PC-3 (cell line): ENCODE results near the gene MBLAC2. TPM values are rescaled to one million over a fixed set of nuclear protein-coding genes. Genes with fewer than 3 reads are reported as not detected.
A peak's percentile ranks its signal among the peaks of the same experiment; 100 is the strongest.

Experiments
- ATAC-seq: fragments of 200-7000 bp; cut with Tn5 transposase; 2 replicates; pipeline ENCODE4 v1.9.1; 2020; ENCODE audit warnings: mild to moderate bottlenecking, moderate library complexity
- BruUV-seq: library from RNA; stranded (reverse); fragments of 400-500 nt; replicated peaks from 2 replicates; lab custom pipeline; 2021; lab: Mats Ljungman, UMichigan
- CTCF ChIA-PET: fragments of 300-600 bp; sonication (Branson Sonifier 250); formaldehyde crosslinking; loops from one replicate; lab custom pipeline; 2022; ENCODE audit warnings: antibody characterized with exemption; lab: Charles Lee
- POLR2A ChIA-PET: fragments of 300-600 bp; sonication (Branson Sonifier 250); formaldehyde crosslinking; loops from one replicate; lab custom pipeline; 2022; ENCODE audit warnings: antibody characterized with exemption; ENCODE audit not compliant: unreplicated experiment; lab: Charles Lee
- DNase-seq: peaks from one replicate; pipeline ENCODE4 v3.0.0-alpha.2; 2015
- H2AFZ ChIP-seq: fragments of 300-600 bp; sonication (generic); 2 replicates; pipeline ENCODE4 v1.6.0; 2016; ENCODE audit warnings: antibody characterized with exemption, low read length
- H3F3A ChIP-seq: fragments of 300-600 bp; sonication (generic); one replicate; pipeline ENCODE4 v1.6.0; 2017; ENCODE audit warnings: antibody characterized with exemption, low read length, control low read depth, mild to moderate bottlenecking; ENCODE audit not compliant: unreplicated experiment
- H3K27ac ChIP-seq: fragments of 300-600 bp; sonication (generic); 2 replicates; pipeline ENCODE4 v1.5.1; 2016; ENCODE audit warnings: mild to moderate bottlenecking, low read length
- H3K27me3 ChIP-seq: fragments of 300-600 bp; sonication (generic); 2 replicates; pipeline ENCODE4 v1.6.1; 2016; ENCODE audit warnings: low read length, mixed read lengths
- H3K36me3 ChIP-seq: fragments of 300-600 bp; sonication (generic); 2 replicates; pipeline ENCODE4 v1.6.1; 2016; ENCODE audit warnings: low read depth, mixed run types, low read length, mixed read lengths
- H3K4me1 ChIP-seq: fragments of 300-600 bp; sonication (generic); 2 replicates; pipeline ENCODE4 v1.5.1; 2016; ENCODE audit warnings: low read length; ENCODE audit not compliant: insufficient read depth
- H3K4me2 ChIP-seq: fragments of 300-600 bp; sonication (generic); 2 replicates; pipeline ENCODE4 v1.6.0; 2016; ENCODE audit warnings: low read length
- H3K4me3 ChIP-seq: fragments of 300-600 bp; sonication (generic); 2 replicates; pipeline ENCODE4 v1.5.1; 2016; ENCODE audit warnings: mild to moderate bottlenecking, low read length, mixed read lengths
- H3K79me2 ChIP-seq: fragments of 300-600 bp; sonication (generic); 2 replicates; pipeline ENCODE4 v1.6.1; 2017; ENCODE audit warnings: low read length, mixed read lengths
- H3K9ac ChIP-seq: fragments of 300-600 bp; sonication (generic); 2 replicates; pipeline ENCODE4 v1.6.0; 2016; ENCODE audit warnings: mild to moderate bottlenecking, low read length
- H3K9me2 ChIP-seq: fragments of 300-600 bp; sonication (generic); replicated peaks from 2 replicates; pipeline ENCODE4 v1.6.1; 2016; ENCODE audit warnings: mixed run types, low read length, mixed read lengths
- H3K9me3 ChIP-seq: fragments of 300-600 bp; sonication (generic); 2 replicates; pipeline ENCODE4 v1.6.1; 2016; ENCODE audit warnings: low read length, mixed read lengths
- H4K20me1 ChIP-seq: fragments of 300-600 bp; sonication (generic); 2 replicates; pipeline ENCODE4 v1.6.1; 2016; ENCODE audit warnings: low read length, mixed read lengths
- EZH2 ChIP-seq: fragments of 300-600 bp; sonication (generic); IDR thresholded peaks from one replicate; pipeline ENCODE4 v1.6.1; 2017; ENCODE audit warnings: antibody characterized with exemption, mild to moderate bottlenecking, low read length; ENCODE audit not compliant: unreplicated experiment
- EZH2phosphoT487 ChIP-seq: fragments of 300-600 bp; sonication (generic); IDR thresholded peaks from 2 replicates; pipeline ENCODE4 v1.6.1; 2018; ENCODE audit warnings: mild to moderate bottlenecking, antibody characterized with exemption, low read length, borderline replicate concordance
- intact Hi-C: fragments of 100-400 bp; cut with micrococcal nuclease; formaldehyde crosslinking; loops from 2 replicates; pipeline ENCODE4 v1.9.0; 2023
- total RNA-seq: library from RNA; depleted of rRNA; stranded (reverse); fragments of >200 nt; gene quantifications from 2 replicates; pipeline ENCODE4 v1.2.3, GENCODE V29; 2014
- TF ChIP-seq, protein P1 (sequence below): fragments of 300-600 bp; sonication (generic); conservative IDR thresholded peaks from 2 replicates; pipeline ENCODE4 v1.5.1; 2017; ENCODE audit warnings: antibody characterized with exemption, low read depth, mild to moderate bottlenecking, low read length

Gene MBLAC2
- total RNA-seq, 1 experiment from 2014 or later, result 7.8 TPM

DNA sequence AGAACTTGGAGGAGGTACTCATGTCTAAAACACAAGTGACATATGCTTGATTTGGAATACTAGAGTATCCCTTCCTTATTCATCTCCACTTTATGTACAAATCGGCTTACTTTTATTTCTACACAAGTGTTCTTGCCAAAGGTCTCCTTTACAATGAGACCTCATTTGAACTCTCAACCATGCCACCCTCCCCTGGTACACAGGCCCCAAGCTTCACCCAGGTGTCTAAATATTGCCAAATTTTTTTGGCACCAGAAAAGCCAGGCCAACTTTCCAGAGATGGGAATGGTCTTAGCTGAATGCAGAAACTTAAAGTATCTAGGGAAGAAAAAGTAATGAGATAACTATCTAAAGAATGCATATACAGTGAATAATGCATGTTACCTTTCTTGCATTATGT, 35.9 kb upstream of the MBLAC2 start:
- TF ChIP-seq, protein P1, sequence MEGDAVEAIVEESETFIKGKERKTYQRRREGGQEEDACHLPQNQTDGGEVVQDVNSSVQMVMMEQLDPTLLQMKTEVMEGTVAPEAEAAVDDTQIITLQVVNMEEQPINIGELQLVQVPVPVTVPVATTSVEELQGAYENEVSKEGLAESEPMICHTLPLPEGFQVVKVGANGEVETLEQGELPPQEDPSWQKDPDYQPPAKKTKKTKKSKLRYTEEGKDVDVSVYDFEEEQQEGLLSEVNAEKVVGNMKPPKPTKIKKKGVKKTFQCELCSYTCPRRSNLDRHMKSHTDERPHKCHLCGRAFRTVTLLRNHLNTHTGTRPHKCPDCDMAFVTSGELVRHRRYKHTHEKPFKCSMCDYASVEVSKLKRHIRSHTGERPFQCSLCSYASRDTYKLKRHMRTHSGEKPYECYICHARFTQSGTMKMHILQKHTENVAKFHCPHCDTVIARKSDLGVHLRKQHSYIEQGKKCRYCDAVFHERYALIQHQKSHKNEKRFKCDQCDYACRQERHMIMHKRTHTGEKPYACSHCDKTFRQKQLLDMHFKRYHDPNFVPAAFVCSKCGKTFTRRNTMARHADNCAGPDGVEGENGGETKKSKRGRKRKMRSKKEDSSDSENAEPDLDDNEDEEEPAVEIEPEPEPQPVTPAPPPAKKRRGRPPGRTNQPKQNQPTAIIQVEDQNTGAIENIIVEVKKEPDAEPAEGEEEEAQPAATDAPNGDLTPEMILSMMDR, result no peak
- no peak for TF ChIP-seq EZH2
- TF ChIP-seq EZH2phosphoT487, result no peak
- H3K27me3 ChIP-seq, result no peaks in the 10 kb centered on the region
- ChIA-PET CTCF (no interaction called here), POLR2A (interaction anchor here (0.7 kb wide), 1 partner anchor 384 kb away, joined by 11 read pairs; no protein-coding TSS in a partner anchor)
- no TSS peak for BruUV-seq
- H3K36me3 ChIP-seq, result no peaks in the 10 kb centered on the region; the same call in 1 of the 2 replicates
- H3K9me2 ChIP-seq, result no peaks in the 10 kb centered on the region
- H3K4me1 ChIP-seq, result peaks cover 9% of the 10 kb centered on the region
- intact Hi-C loops, result no loop called here
- H3K4me3 ChIP-seq, result no peak overlapping the region
- H3K9ac ChIP-seq, result no peak overlapping the region
- H4K20me1 ChIP-seq, result no peaks in the 10 kb centered on the region
- no peak overlapping the region for H2AFZ ChIP-seq
- no peaks in the 10 kb centered on the region for H3K9me3 ChIP-seq
- H3F3A ChIP-seq, result no peaks in the 10 kb centered on the region
- no peaks in the 10 kb centered on the region for H3K79me2 ChIP-seq
- no peak for DNase-seq
- no peak overlapping the region for H3K27ac ChIP-seq
- no peak for ATAC-seq
- no peak overlapping the region for H3K4me2 ChIP-seq

DNA sequence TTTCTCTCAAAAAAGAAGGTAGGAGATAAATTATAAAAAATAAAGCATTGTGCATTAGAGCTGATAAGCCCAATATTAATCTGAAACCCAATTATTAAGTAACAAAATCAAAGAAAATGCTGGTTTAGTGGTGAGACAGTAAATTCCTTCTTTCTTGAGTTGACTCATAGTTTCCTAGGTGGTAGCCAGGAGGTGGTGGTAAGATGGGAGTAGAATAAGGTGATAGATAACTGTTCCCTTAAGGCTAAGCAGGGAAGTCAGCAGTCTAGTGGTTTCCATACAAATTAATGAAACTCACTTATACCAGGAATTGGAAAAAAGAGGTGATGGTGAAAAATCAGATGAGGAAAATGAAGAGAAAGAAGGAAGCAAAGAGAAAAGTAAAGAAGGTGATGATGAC, 31.6 kb upstream of the MBLAC2 start:
- POLR2A ChIA-PET, result no interaction called here
- Histone ChIP-seq H3K27ac (no peak overlapping the region), H3K4me2 (no peak overlapping the region), H2AFZ (no peak overlapping the region), H3K9me2 (no peaks in the 10 kb centered on the region), H3K79me2 (no peaks in the 10 kb centered on the region), H3K9me3 (no peaks in the 10 kb centered on the region), H3K4me3 (no peak overlapping the region), H3K9ac (no peak overlapping the region), H3K36me3 (no peaks in the 10 kb centered on the region; the same call in 1 of the 2 replicates), H3K4me1 (peaks cover 35% of the 10 kb centered on the region), H3F3A (peaks cover 11% of the 10 kb centered on the region), H3K27me3 (no peaks in the 10 kb centered on the region), H4K20me1 (no peaks in the 10 kb centered on the region)
- no peak for DNase-seq
- no TSS peak for BruUV-seq
- intact Hi-C loops, result no loop called here
- no peak for TF ChIP-seq EZH2
- ATAC-seq, result no peak
- CTCF ChIA-PET, result no interaction called here

DNA sequence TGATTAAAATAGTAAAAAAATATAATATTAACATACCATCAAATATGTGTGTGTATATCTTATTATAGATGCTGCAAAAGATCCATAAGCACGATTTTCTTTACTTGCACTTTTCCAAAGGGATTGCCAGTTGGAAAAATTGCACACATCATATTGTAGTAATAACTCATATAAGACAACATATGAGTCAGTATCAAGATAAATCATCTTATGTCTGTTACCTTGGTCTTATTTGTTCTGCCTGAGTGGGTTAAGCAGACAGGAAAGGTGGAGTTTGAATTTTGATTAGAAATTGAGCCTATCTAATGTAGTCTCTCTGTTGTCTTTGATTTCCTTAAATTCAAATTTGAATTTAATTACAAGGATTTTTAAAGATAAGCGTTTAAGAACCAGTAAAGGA, 30.2 kb upstream of the MBLAC2 start:
- DNase-seq (peak; percentile 84), ATAC-seq (peak; percentile 78)
- BruUV-seq, result no TSS peak
- peaks cover 35% of the 10 kb centered on the region for H3K4me1 ChIP-seq
- ChIA-PET POLR2A (no interaction called here), CTCF (no interaction called here)
- no peaks in the 10 kb centered on the region; the same call in 1 of the 2 replicates for H3K36me3 ChIP-seq
- no peak overlapping the region for H2AFZ ChIP-seq
- peak overlapping the region; percentile 82 for H3K4me2 ChIP-seq
- no peaks in the 10 kb centered on the region for H3K9me2 ChIP-seq
- peaks cover 11% of the 10 kb centered on the region for H3F3A ChIP-seq
- TF ChIP-seq EZH2phosphoT487 (no peak), EZH2 (no peak)
- TF ChIP-seq, protein P1, result no peak
- no peaks in the 10 kb centered on the region for H3K79me2 ChIP-seq
- intact Hi-C loops, result loop anchor here (1.0 kb wide), 1 partner anchor 25 kb away; the partner anchor contains the start of gene LYSMD3
- no peaks in the 10 kb centered on the region for H4K20me1 ChIP-seq
- H3K9me3 ChIP-seq, result no peaks in the 10 kb centered on the region
- peak overlapping the region; percentile 67; the same call in 1 of the 2 replicates for H3K27ac ChIP-seq
- H3K4me3 ChIP-seq, result peak overlapping the region; percentile 0; the same call in 1 of the 2 replicates
- H3K27me3 ChIP-seq, result no peaks in the 10 kb centered on the region
- H3K9ac ChIP-seq, result no peak overlapping the region; the same call in 1 of the 2 replicates
